H9 (cell line): ENCODE data around the gene CCDC51. TPM values are rescaled to one million over a fixed set of nuclear protein-coding genes. Genes with fewer than 3 reads are reported as not detected.
A peak's percentile ranks its signal among the peaks of the same experiment; 100 is the strongest.

Source experiments
- DNase-seq: peaks from one replicate; pipeline ENCODE4 v3.0.0-alpha.2; 2017
- H2AFZ ChIP-seq: one replicate; pipeline ENCODE4 v1.6.1; 2013; ENCODE audit warnings: mild to moderate bottlenecking, low read length, control low read depth, moderate library complexity
- H2AK5ac ChIP-seq: 2 replicates; pipeline ENCODE4 v1.6.1; 2013; ENCODE audit warnings: low read length, control low read depth, mixed read lengths; ENCODE audit not compliant: insufficient read length
- H2BK120ac ChIP-seq: one replicate; pipeline ENCODE4 v1.6.1; 2013; ENCODE audit warnings: low read depth, mild to moderate bottlenecking, low read length, control low read depth, inconsistent platforms; ENCODE audit not compliant: poor library complexity, severe bottlenecking
- H2BK12ac ChIP-seq: 2 replicates; pipeline ENCODE4 v1.6.1; 2013; ENCODE audit warnings: low read length, control low read depth, mixed read lengths, low read depth; ENCODE audit not compliant: insufficient read length
- H2BK15ac ChIP-seq: 2 replicates; pipeline ENCODE4 v1.6.1; 2013; ENCODE audit warnings: low read depth, low read length, control low read depth
- H2BK20ac ChIP-seq: one replicate; pipeline ENCODE4 v1.6.1; 2013; ENCODE audit warnings: low read depth, mild to moderate bottlenecking, low read length, control low read depth, inconsistent platforms; ENCODE audit not compliant: poor library complexity, severe bottlenecking
- H2BK5ac ChIP-seq: 2 replicates; pipeline ENCODE4 v1.6.1; 2013; ENCODE audit warnings: low read length, control low read depth, mixed read lengths; ENCODE audit not compliant: insufficient read length
- H3K14ac ChIP-seq: 2 replicates; pipeline ENCODE4 v1.6.1; 2013; ENCODE audit warnings: low read length, control low read depth; ENCODE audit not compliant: insufficient read depth
- H3K18ac ChIP-seq: 2 replicates; pipeline ENCODE4 v1.6.1; 2013; ENCODE audit warnings: low read depth, mild to moderate bottlenecking, mixed read lengths, low read length, control low read depth; ENCODE audit not compliant: insufficient read length
- H3K23ac ChIP-seq: 2 replicates; pipeline ENCODE4 v1.6.1; 2013; ENCODE audit warnings: low read length, control low read depth, mixed read lengths, low read depth; ENCODE audit not compliant: insufficient read length
- H3K23me2 ChIP-seq: 2 replicates; pipeline ENCODE4 v1.6.1; 2013; ENCODE audit warnings: low read depth, mild to moderate bottlenecking, mixed read lengths, low read length, control low read depth; ENCODE audit not compliant: insufficient read length, poor library complexity, severe bottlenecking
- H3K27ac ChIP-seq: 2 replicates; pipeline ENCODE4 v1.5.1; 2013; ENCODE audit warnings: low read length, control low read depth, mixed read lengths, low read depth; ENCODE audit not compliant: insufficient read length
- H3K27me3 ChIP-seq: 2 replicates; pipeline ENCODE4 v1.6.1; 2013; ENCODE audit warnings: low read length, control low read depth, inconsistent platforms; ENCODE audit not compliant: insufficient read depth
- H3K4ac ChIP-seq: 2 replicates; pipeline ENCODE4 v1.6.1; 2013; ENCODE audit warnings: low read depth, mild to moderate bottlenecking, control low read depth, inconsistent platforms, low read length, moderate library complexity
- H3K4me1 ChIP-seq: 2 replicates; pipeline ENCODE4 v1.6.1; 2013; ENCODE audit warnings: low read length, control low read depth, inconsistent platforms; ENCODE audit not compliant: insufficient read depth
- H3K4me2 ChIP-seq: 2 replicates; pipeline ENCODE4 v1.6.1; 2013; ENCODE audit warnings: low read length, control low read depth, mixed read lengths; ENCODE audit not compliant: insufficient read length, insufficient read depth
- H3K56ac ChIP-seq: 2 replicates; pipeline ENCODE4 v1.6.1; 2013; ENCODE audit warnings: low read depth, mild to moderate bottlenecking, mixed read lengths, low read length, control low read depth; ENCODE audit not compliant: insufficient read length
- H3K79me1 ChIP-seq: 2 replicates; pipeline ENCODE4 v1.6.1; 2013; ENCODE audit warnings: low read depth, mild to moderate bottlenecking, moderate library complexity, low read length, control low read depth, inconsistent platforms; ENCODE audit not compliant: insufficient read depth, poor library complexity, severe bottlenecking
- H3K79me2 ChIP-seq: 2 replicates; pipeline ENCODE4 v1.6.1; 2013; ENCODE audit warnings: low read length, control low read depth, inconsistent platforms; ENCODE audit not compliant: insufficient read depth
- H3K9ac ChIP-seq: 2 replicates; pipeline ENCODE4 v1.6.1; 2013; ENCODE audit warnings: low read length, control low read depth, mixed read lengths; ENCODE audit not compliant: insufficient read length; ENCODE audit errors: extremely low read depth
- H3K9me3 ChIP-seq: one replicate; pipeline ENCODE4 v1.6.1; 2013; ENCODE audit warnings: low read depth, low read length, inconsistent platforms; ENCODE audit not compliant: control insufficient read depth
- H3T11ph ChIP-seq: one replicate; pipeline ENCODE4 v1.6.1; 2013; ENCODE audit warnings: mild to moderate bottlenecking, low read length, control low read depth, inconsistent platforms
- H4K20me1 ChIP-seq: one replicate; pipeline ENCODE4 v1.6.1; 2013; ENCODE audit not compliant: control insufficient read depth, insufficient read length, insufficient read depth
- H4K5ac ChIP-seq: 2 replicates; pipeline ENCODE4 v1.6.1; 2013; ENCODE audit warnings: low read depth, mild to moderate bottlenecking, mixed read lengths, low read length, control low read depth; ENCODE audit not compliant: insufficient read length
- H4K8ac ChIP-seq: replicated peaks from 2 replicates; pipeline ENCODE4 v1.6.1; 2013; ENCODE audit warnings: low read length, control low read depth, mixed read lengths, low read depth; ENCODE audit not compliant: insufficient read length
- H4K91ac ChIP-seq: 2 replicates; pipeline ENCODE4 v1.6.1; 2013; ENCODE audit warnings: low read depth, mild to moderate bottlenecking, moderate library complexity, mixed read lengths, low read length, control low read depth; ENCODE audit not compliant: insufficient read length
- H3K27ac Mint-ChIP-seq, 3 experiments: 2 replicates in 2 of 3; 3 replicates in 1 of 3; pipeline ENCODE4 v1.8.0; 2020 to 2021; ENCODE audit warnings: mixed read lengths in 3 of 3, mild to moderate bottlenecking in 1 of 3, moderate library complexity in 1 of 3
- H3K27me3 Mint-ChIP-seq: 2 replicates; pipeline ENCODE4 v1.8.0; 2021; ENCODE audit warnings: low read depth, mild to moderate bottlenecking, moderate library complexity, mixed read lengths
- H3K36me3 Mint-ChIP-seq, 3 experiments: 2 replicates in 2 of 3; 3 replicates in 1 of 3; pipeline ENCODE4 v1.8.0; 2020 to 2021; ENCODE audit warnings: low read depth in 3 of 3, mixed read lengths in 3 of 3; ENCODE audit not compliant: insufficient read depth in 1 of 3
- H3K4me1 Mint-ChIP-seq, 2 experiments: 2 replicates each; pipeline ENCODE4 v1.8.0; 2020; ENCODE audit warnings: mixed read lengths in 2 of 2
- H3K4me3 Mint-ChIP-seq, 2 experiments: 2 replicates in 1 of 2; 3 replicates in 1 of 2; pipeline ENCODE4 v1.8.0; 2020 to 2021; ENCODE audit warnings: mild to moderate bottlenecking in 2 of 2, mixed read lengths in 2 of 2, moderate library complexity in 1 of 2
- H3K9me3 Mint-ChIP-seq, 2 experiments: 2 replicates in 1 of 2; 3 replicates in 1 of 2; pipeline ENCODE4 v1.8.0; 2020; ENCODE audit warnings: mild to moderate bottlenecking in 2 of 2, mixed read lengths in 2 of 2, moderate library complexity in 1 of 2
- WGBS: extraction: QIAGEN DNeasy Blood & Tissue Kit; methylation state at CpG from one replicate; pipeline ENCODE4 v1.1.7; 2013; ENCODE audit warnings: missing lambda C conversion rate, low lambda C conversion rate, mixed read lengths; ENCODE audit not compliant: insufficient read length; ENCODE audit errors: extremely low coverage; 5-methylcytosine and 5-hydroxymethylcytosine counted together
- total RNA-seq: library from RNA; stranded (reverse); gene quantifications from 2 replicates; pipeline ENCODE4 v1.2.1, GENCODE V29; 2021
- TF ChIP-seq, protein P1 (sequence below): fragments of 200-600 bp; sonication (generic); conservative IDR thresholded peaks from 3 replicates; pipeline ENCODE4 v1.8.0; 2021; ENCODE audit warnings: antibody characterized with exemption, mild to moderate bottlenecking

CCDC51 gene
- total RNA-seq, 1 experiment from 2014 or later, result 20.0 TPM

GRCh38 chr3:48475188-48475587 is 35.3 kb upstream of the CCDC51 start:
- WGBS, result no CpG with 5 or more reads among the region's 11 CpGs
- H3K36me3 Mint-ChIP-seq, result peaks cover 3 to 6% (median 5%) of the 10 kb centered on the region in 3 experiments; a peak in 5 of 7 replicates

More at GRCh38 chr3:48475188-48475587, 35.3 kb upstream of the CCDC51 start:
- peak overlapping the region; percentile 1 for H3K18ac ChIP-seq
- no peak overlapping the region for H4K5ac ChIP-seq
- H3K23me2 ChIP-seq, result peaks cover 5% of the 10 kb centered on the region
- no peaks in the 10 kb centered on the region for H3K79me2 ChIP-seq
- H3K27me3 ChIP-seq, result no peaks in the 10 kb centered on the region
- H3K79me1 ChIP-seq, result no peaks in the 10 kb centered on the region
- Mint-ChIP-seq H3K4me3 (no peak overlapping the region; a peak in 1 of 5 replicates), H3K4me1 (peaks cover 43 to 47% of the 10 kb centered on the region in 2 experiments), H3K9me3 (no peaks in the 10 kb centered on the region; a peak in 1 of 5 replicates), H3K27me3 (no peaks in the 10 kb centered on the region), H3K27ac (peak overlapping the region; percentile 89 to 97 (median 92))
- no peak overlapping the region for H2BK20ac ChIP-seq
- H2AK5ac ChIP-seq, result no peak overlapping the region
- no peak overlapping the region for H3T11ph ChIP-seq
- no peaks in the 10 kb centered on the region for H3K9me3 ChIP-seq
- peak overlapping the region; percentile 3 for H4K91ac ChIP-seq
- H2BK5ac ChIP-seq, result no peak overlapping the region
- H3K4me1 ChIP-seq, result peaks cover 7% of the 10 kb centered on the region; the same call in 1 of the 2 replicates
- H3K56ac ChIP-seq, result no peak overlapping the region
- no peak overlapping the region for H4K8ac ChIP-seq
- H3K4ac ChIP-seq, result no peak overlapping the region
- TF ChIP-seq, protein P1, sequence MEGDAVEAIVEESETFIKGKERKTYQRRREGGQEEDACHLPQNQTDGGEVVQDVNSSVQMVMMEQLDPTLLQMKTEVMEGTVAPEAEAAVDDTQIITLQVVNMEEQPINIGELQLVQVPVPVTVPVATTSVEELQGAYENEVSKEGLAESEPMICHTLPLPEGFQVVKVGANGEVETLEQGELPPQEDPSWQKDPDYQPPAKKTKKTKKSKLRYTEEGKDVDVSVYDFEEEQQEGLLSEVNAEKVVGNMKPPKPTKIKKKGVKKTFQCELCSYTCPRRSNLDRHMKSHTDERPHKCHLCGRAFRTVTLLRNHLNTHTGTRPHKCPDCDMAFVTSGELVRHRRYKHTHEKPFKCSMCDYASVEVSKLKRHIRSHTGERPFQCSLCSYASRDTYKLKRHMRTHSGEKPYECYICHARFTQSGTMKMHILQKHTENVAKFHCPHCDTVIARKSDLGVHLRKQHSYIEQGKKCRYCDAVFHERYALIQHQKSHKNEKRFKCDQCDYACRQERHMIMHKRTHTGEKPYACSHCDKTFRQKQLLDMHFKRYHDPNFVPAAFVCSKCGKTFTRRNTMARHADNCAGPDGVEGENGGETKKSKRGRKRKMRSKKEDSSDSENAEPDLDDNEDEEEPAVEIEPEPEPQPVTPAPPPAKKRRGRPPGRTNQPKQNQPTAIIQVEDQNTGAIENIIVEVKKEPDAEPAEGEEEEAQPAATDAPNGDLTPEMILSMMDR, result peak; percentile 35; the same call in 2 of the 3 replicates
- no peak overlapping the region for H2AFZ ChIP-seq
- H3K9ac ChIP-seq, result no peak overlapping the region
- no peak overlapping the region for H2BK15ac ChIP-seq
- DNase-seq, result no peak
- peak overlapping the region; percentile 11 for H3K4me2 ChIP-seq
- H2BK120ac ChIP-seq, result no peak overlapping the region
- peak overlapping the region; percentile 9 for H3K27ac ChIP-seq
- H2BK12ac ChIP-seq, result peak overlapping the region; percentile 71
- peak overlapping the region; percentile 30; the same call in 1 of the 2 replicates for H3K14ac ChIP-seq
- H3K23ac ChIP-seq, result no peak overlapping the region
- no peaks in the 10 kb centered on the region for H4K20me1 ChIP-seq
